Stomach (tissue), 9 donors: ENCODE measurements around the gene AP5S1. TPM values are rescaled to one million over a fixed set of nuclear protein-coding genes. Genes with fewer than 3 reads are reported as not detected.

Experiments used
- DNase-seq, 2 donors: peaks; one replicate each; pipeline versions ENCODE4 v3.0.0 to v3.0.0-alpha.2; 2013 to 2019
- H3K27ac ChIP-seq, 5 donors: fragments of 200-600 bp in 4 of 5; sonication (generic) in 4 of 5; one replicate each; pipeline ENCODE4 v1.5.1; 2013 to 2019; ENCODE audit warnings: mild to moderate bottlenecking in 1 of 5, moderate library complexity in 1 of 5
- H3K27me3 ChIP-seq, 3 donors: fragments of 200-600 bp; sonication (generic); one replicate each; pipeline ENCODE4 v1.5.1; 2017 to 2019; ENCODE audit warnings: mixed run types in 1 of 3
- H3K36me3 ChIP-seq, 4 donors: fragments of 200-600 bp; sonication (generic); 1 replicate in 3 of 4; 2 replicates in 1 of 4; pipeline ENCODE4 v1.5.1; 2016 to 2019
- H3K4me1 ChIP-seq, 4 donors: fragments of 200-600 bp; sonication (generic); one replicate each; pipeline ENCODE4 v1.5.1; 2016 to 2019
- H3K4me3 ChIP-seq, 4 donors: fragments of 200-600 bp; sonication (generic) in 3 of 4; one replicate each; pipeline ENCODE4 v1.5.1; 2016 to 2019; ENCODE audit warnings: mild to moderate bottlenecking in 1 of 4
- H3K9me3 ChIP-seq, 4 donors: fragments of 200-600 bp; sonication (generic); one replicate each; pipeline ENCODE4 v1.5.1; 2016 to 2019
- EP300 ChIP-seq: sonication (generic); formaldehyde crosslinking; IDR thresholded peaks from one replicate; pipeline ENCODE4 v1.6.1; 2017; ENCODE audit warnings: antibody characterized with exemption
- POLR2A ChIP-seq, 4 donors: fragments of 450-650 bp; IDR thresholded peaks; one replicate each; pipeline ENCODE4 v1.6.1; 2016; ENCODE audit warnings: antibody characterized with exemption in 4 of 4, control low read depth in 2 of 4, mild to moderate bottlenecking in 1 of 4, moderate library complexity in 1 of 4
- POLR2AphosphoS5 ChIP-seq, 3 donors: sonication (generic); formaldehyde crosslinking; IDR thresholded peaks; one replicate each; pipeline ENCODE4 v1.6.1; 2016; ENCODE audit warnings: antibody characterized with exemption in 3 of 3
- WGBS, 5 donors: extraction: QIAGEN DNeasy Blood & Tissue Kit in 3 of 5; methylation state at CpG; one replicate each; pipeline versions ENCODE4 v1.1.5 to v1.1.7; 2013 to 2018; 5-methylcytosine and 5-hydroxymethylcytosine counted together
- intact Hi-C: fragments of 100-400 bp; cut with DNase I; formaldehyde crosslinking; loops from one replicate; pipeline ENCODE4 v1.15.1; 2023; ENCODE audit warnings: low total_unique reads
- polyA plus RNA-seq, 3 donors: library from polyadenylated mRNA; stranded (reverse); fragments of 200-250 nt; gene quantifications; one replicate each; pipeline ENCODE4 v1.2.3, GENCODE V29; 2013
- total RNA-seq, 5 donors: library from RNA; depleted of rRNA; stranded (reverse); fragments of >200 nt; gene quantifications; one replicate each; pipeline versions ENCODE4 v1.1.0 to v1.2.3, GENCODE V29; 2014 to 2016
- TF ChIP-seq, protein P1 (sequence below), 7 experiments: fragments of 450-650 bp in 4 of 7; fragments of 200-600 bp in 3 of 7; sonication (generic) in 3 of 7; IDR thresholded peaks; one replicate each; pipeline ENCODE4 v1.5.1; 2016 to 2019; ENCODE audit warnings: antibody characterized with exemption in 7 of 7, control low read depth in 2 of 7, mild to moderate bottlenecking in 1 of 7
- donor health status: healthy with polysubstance abuse.
- donor health status: Bipolar disorder and iron deficiency.
- donor health status: healthy.

Gene AP5S1
- total and polyA plus RNA-seq, 8 donors, result 1.8 to 14.8 (median 6.7) TPM

DNA sequence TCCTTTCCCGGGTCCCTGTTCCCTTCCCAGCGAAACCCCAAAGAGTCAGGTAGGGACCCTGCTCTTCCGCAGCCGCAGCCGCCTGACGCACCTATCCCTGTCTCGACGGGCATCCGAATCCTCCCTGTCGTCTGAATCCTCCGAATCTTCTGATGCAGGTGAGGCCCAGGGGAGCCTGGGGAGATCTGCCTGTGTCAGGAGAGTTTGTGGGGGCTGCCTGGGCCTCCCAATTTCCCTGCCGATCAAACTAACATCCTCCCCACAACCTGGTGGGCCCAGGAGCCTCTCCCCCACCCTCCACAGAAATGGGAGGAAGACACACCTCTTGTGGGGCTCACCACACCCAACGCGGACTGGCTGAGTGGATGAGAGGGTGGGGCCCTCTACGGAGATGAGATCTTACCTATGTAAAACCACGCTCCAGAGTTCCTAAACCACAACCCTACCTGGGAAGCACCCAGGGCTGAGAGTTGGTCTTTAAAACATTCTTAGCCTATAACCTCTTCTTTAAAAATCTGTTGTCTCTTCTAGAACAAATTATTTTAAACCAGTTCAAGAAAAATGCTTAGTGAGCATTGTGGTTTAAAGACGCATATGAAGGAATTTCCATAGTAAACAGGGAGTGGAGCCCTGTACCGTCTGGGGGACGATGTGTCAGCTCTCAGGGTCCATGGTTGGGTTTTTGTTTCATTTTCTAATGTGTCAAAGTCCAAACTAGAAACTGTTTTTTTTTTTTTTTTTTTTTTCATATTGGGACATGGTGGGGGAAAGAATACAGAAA is 22.6 kb upstream of the AP5S1 start:
- WGBS, 5 donors, result 55 to 68% (median 59%) methylated on average over 19 of the region's 19 CpGs
- DNase-seq, result peak in 1 of 2 donors; percentile 75
- TF ChIP-seq, protein P1, sequence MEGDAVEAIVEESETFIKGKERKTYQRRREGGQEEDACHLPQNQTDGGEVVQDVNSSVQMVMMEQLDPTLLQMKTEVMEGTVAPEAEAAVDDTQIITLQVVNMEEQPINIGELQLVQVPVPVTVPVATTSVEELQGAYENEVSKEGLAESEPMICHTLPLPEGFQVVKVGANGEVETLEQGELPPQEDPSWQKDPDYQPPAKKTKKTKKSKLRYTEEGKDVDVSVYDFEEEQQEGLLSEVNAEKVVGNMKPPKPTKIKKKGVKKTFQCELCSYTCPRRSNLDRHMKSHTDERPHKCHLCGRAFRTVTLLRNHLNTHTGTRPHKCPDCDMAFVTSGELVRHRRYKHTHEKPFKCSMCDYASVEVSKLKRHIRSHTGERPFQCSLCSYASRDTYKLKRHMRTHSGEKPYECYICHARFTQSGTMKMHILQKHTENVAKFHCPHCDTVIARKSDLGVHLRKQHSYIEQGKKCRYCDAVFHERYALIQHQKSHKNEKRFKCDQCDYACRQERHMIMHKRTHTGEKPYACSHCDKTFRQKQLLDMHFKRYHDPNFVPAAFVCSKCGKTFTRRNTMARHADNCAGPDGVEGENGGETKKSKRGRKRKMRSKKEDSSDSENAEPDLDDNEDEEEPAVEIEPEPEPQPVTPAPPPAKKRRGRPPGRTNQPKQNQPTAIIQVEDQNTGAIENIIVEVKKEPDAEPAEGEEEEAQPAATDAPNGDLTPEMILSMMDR (IDR thresholded peaks at IDR 0.05), result no peak
- TF ChIP-seq EP300 (no peak), POLR2AphosphoS5 (IDR thresholded peaks at IDR 0.05) (no peak), POLR2A (IDR thresholded peaks at IDR 0.05) (no peak)
- intact Hi-C loops, result no loop called here
- Histone ChIP-seq H3K4me3 (peak overlapping the region; percentile 63 to 89 (median 70)), H3K4me1 (peaks cover 36 to 75% (median 54%) of the 10 kb centered on the region in 4 donors), H3K27ac (peak overlapping the region; percentile 10 to 99 (median 95)), H3K9me3 (no peaks in the 10 kb centered on the region), H3K27me3 (no peaks in the 10 kb centered on the region), H3K36me3 (peaks cover 25 to 43% (median 38%) of the 10 kb centered on the region in 4 donors)

DNA sequence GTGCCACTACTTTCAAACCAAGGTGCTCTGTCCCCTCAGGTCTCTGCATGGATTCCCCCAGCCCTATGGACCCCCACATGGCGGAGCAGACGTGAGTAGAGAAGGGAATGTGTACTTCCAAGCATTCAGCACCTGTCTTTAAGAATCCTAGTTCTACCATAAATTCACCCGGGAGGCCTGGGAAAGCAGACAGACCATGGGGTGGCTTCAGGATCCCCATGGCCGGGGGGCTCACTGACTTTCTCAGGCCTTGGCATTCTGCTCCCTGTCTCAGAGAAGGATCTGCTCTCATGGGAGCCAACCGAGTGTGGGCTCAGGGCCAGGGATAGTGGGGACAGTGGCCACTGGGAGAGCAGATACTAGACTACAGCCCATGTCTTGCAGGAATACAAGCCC is 22.0 kb upstream of the AP5S1 start:
- intact Hi-C loops, result no loop called here
- H3K36me3 ChIP-seq, result peaks cover 31 to 49% (median 44%) of the 10 kb centered on the region in 4 donors
- 76 to 81% (median 77%) methylated on average over 5 of the region's 5 CpGs for WGBS, 5 donors
- peaks cover 36 to 76% (median 57%) of the 10 kb centered on the region in 4 donors for H3K4me1 ChIP-seq
- H3K9me3 ChIP-seq, result no peaks in the 10 kb centered on the region
- H3K27ac ChIP-seq, result peak overlapping the region in 4 of 5 donors; percentile 95 to 99 (median 96)
- H3K27me3 ChIP-seq, result no peaks in the 10 kb centered on the region
- TF ChIP-seq POLR2A (IDR thresholded peaks at IDR 0.05) (no peak), POLR2AphosphoS5 (IDR thresholded peaks at IDR 0.05) (no peak)
- H3K4me3 ChIP-seq, result peak overlapping the region in 2 of 4 donors; percentile 65 to 89
- DNase-seq, result peak in 1 of 2 donors; percentile 21

DNA sequence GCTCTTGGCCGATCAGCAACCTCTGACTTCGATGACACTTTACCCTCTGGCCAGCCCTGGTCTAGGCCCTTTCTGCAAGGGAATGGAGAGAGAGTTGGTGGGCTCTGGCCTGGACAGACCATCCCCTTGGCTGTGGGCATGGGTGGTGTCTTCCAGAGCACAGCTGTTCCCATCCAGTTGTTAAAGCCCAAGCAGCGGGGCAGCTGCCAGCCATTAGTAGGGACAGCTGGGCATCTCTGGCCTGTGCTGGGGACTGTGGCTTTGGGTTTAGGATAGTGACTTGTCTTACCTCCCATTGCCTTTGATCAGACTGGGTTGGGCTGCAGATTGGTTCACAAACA is 21.5 kb upstream of the AP5S1 start:
- H3K4me1 ChIP-seq, result peaks cover 36 to 76% (median 57%) of the 10 kb centered on the region in 4 donors
- no peaks in the 10 kb centered on the region for H3K27me3 ChIP-seq
- intact Hi-C loops, result no loop called here

DNA sequence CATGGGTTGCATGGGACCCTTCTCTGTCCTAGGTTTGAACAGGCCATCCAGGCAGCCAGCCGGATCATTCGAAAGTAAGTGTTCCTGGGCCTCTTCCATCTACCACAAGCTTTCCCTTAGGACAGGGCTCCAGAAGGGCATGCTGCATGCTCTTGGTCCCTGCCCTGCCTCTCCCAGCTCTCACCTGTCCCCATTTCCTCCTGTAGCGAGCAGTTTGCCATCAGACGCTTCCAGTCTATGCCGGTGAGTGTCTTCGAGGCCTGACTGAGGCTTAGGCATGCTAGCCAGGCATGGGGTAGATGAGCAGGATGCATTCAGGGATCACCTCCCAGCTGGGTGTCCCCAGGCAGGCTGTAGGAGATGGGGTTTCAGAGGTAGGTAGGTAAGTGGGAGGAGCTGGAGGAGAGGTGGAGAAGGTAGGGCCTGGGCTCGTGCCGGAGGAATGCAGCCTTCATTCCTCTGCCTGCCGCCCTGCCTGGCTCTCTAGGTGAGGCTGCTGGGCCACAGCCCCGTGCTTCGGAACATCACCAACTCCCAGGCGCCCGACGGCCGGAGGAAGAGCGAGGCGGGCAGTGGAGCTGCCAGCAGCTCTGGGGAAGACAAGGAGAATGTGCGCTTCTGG is 20.0 kb upstream of the AP5S1 start:
- peaks cover 51 to 69% (median 64%) of the 10 kb centered on the region in 4 donors for H3K36me3 ChIP-seq
- TF ChIP-seq POLR2AphosphoS5 (IDR thresholded peaks at IDR 0.05) (no peak), POLR2A (IDR thresholded peaks at IDR 0.05) (no peak), EP300 (no peak)
- TF ChIP-seq, protein P1 (IDR thresholded peaks at IDR 0.05), result no peak
- no peaks in the 10 kb centered on the region for H3K27me3 ChIP-seq
- peaks cover 36 to 78% (median 57%) of the 10 kb centered on the region in 4 donors for H3K4me1 ChIP-seq
- intact Hi-C loops, result no loop called here
- peak overlapping the region in 3 of 5 donors; percentile 21 to 99 (median 98) for H3K27ac ChIP-seq
- 88 to 93% (median 90%) methylated on average over 18 of the region's 18 CpGs for WGBS, 5 donors
- no peak for DNase-seq
- no peak overlapping the region for H3K4me3 ChIP-seq
- no peaks in the 10 kb centered on the region for H3K9me3 ChIP-seq

More for the DNA sequence above, 21.5 kb upstream of the AP5S1 start:
- Histone ChIP-seq H3K36me3 (peaks cover 36 to 54% (median 49%) of the 10 kb centered on the region in 4 donors), H3K9me3 (no peaks in the 10 kb centered on the region), H3K27ac (peak overlapping the region in 4 of 5 donors; percentile 95 to 99 (median 96)), H3K4me3 (peak overlapping the region in 2 of 4 donors; percentile 65 to 89)
- WGBS, 5 donors, result 89 to 95% (median 93%) methylated on average over 2 to 3 of the region's 3 CpGs
- TF ChIP-seq, protein P1 (IDR thresholded peaks at IDR 0.05), result no peak
- no peak for DNase-seq
